Upper lobe of left lung (tissue), 6 donors: ENCODE results near the gene TYRP1. TPM values are rescaled to one million over a fixed set of nuclear protein-coding genes. Genes with fewer than 3 reads are reported as not detected.

Source experiments
- ATAC-seq, 2 donors: fragments of 200-7000 bp; cut with Tn5 transposase; one replicate each; pipeline ENCODE4 v1.9.1; 2022; ENCODE audit warnings: mild to moderate bottlenecking in 2 of 2, moderate library complexity in 2 of 2; ENCODE audit not compliant: low FRiP score in 2 of 2
- DNase-seq, 2 donors: peaks; one replicate each; pipeline ENCODE4 v3.0.0-alpha.2; 2019 to 2020
- H3K27ac ChIP-seq, 4 donors: fragments of 200-600 bp; sonication (generic); one replicate each; pipeline ENCODE4 v1.5.1; 2016 to 2019
- H3K27me3 ChIP-seq, 4 donors: fragments of 200-600 bp; sonication (generic); one replicate each; pipeline ENCODE4 v1.5.1; 2017 to 2019
- H3K36me3 ChIP-seq, 4 donors: fragments of 200-600 bp; sonication (generic); one replicate each; pipeline ENCODE4 v1.5.1; 2016 to 2019
- H3K4me1 ChIP-seq, 4 donors: fragments of 200-600 bp; sonication (generic); one replicate each; pipeline ENCODE4 v1.5.1; 2018 to 2019
- H3K4me3 ChIP-seq, 4 donors: fragments of 200-600 bp; sonication (generic); one replicate each; pipeline ENCODE4 v1.5.1; 2017 to 2019; ENCODE audit warnings: mild to moderate bottlenecking in 2 of 4, moderate library complexity in 1 of 4
- H3K9me3 ChIP-seq, 4 donors: fragments of 200-600 bp; sonication (generic); one replicate each; pipeline ENCODE4 v1.5.1; 2018 to 2019
- CTCF ChIP-seq, 6 experiments: fragments of 450-650 bp in 4 of 6; fragments of 200-600 bp in 2 of 6; sonication (generic) in 2 of 6; IDR thresholded peaks; one replicate each; pipeline ENCODE4 v1.5.1; 2016 to 2019; ENCODE audit warnings: antibody characterized with exemption in 6 of 6
- EP300 ChIP-seq, 4 donors: sonication (generic); formaldehyde crosslinking; IDR thresholded peaks; one replicate each; pipeline ENCODE4 v1.5.1; 2017; ENCODE audit warnings: antibody characterized with exemption in 4 of 4, control low read depth in 2 of 4
- POLR2A ChIP-seq, 4 donors: fragments of 450-650 bp; IDR thresholded peaks; one replicate each; pipeline ENCODE4 v1.5.1; 2016 to 2017; ENCODE audit warnings: antibody characterized with exemption in 4 of 4, mild to moderate bottlenecking in 2 of 4
- POLR2AphosphoS5 ChIP-seq, 2 donors: sonication (generic); formaldehyde crosslinking; IDR thresholded peaks; one replicate each; pipeline ENCODE4 v1.5.1; 2017; ENCODE audit warnings: antibody characterized with exemption in 2 of 2
- WGBS, 2 donors: methylation state at CpG; one replicate each; pipeline ENCODE4 v1.1.5; 2017 to 2018; 5-methylcytosine and 5-hydroxymethylcytosine counted together
- total RNA-seq, 6 donors: library from RNA; depleted of rRNA in 4 of 6; stranded (reverse); fragments of >200 nt in 4 of 6; gene quantifications; one replicate each; pipeline versions ENCODE4 v1.1.0 to v1.2.1, GENCODE V29; 2016 to 2021
- donor health status: DM: no; HTN: no; CAD: no; lungs with moderate emphysema.
- donor health status: DM: no; HTN: yes; CAD: no; lungs with severe emphysema.

TYRP1 gene
- total RNA-seq, 6 donors from 2014 or later, result 3.3 to 8.4 (median 4.2) TPM; not detected in 2

GRCh38 chr9:12705738-12706391 is 12.7 kb downstream of the TYRP1 start:
- Histone ChIP-seq H3K9me3 (no peaks in the 10 kb centered on the region), H3K27ac (no peak overlapping the region), H3K27me3 (no peaks in the 10 kb centered on the region), H3K36me3 (no peaks in the 10 kb centered on the region), H3K4me3 (no peak overlapping the region), H3K4me1 (peaks cover 0 to 4% (median 0%) of the 10 kb centered on the region in 4 donors)
- ATAC-seq (no peak), DNase-seq (no peak)
- TF ChIP-seq EP300 (IDR thresholded peaks at IDR 0.05) (no peak), POLR2AphosphoS5 (IDR thresholded peaks at IDR 0.05) (no peak), POLR2A (IDR thresholded peaks at IDR 0.05) (no peak), CTCF (IDR thresholded peaks at IDR 0.05) (no peak)
- 40 to 44% methylated on average over 1 of the region's 1 CpG for WGBS, 2 donors

GRCh38 chr9:12708562-12709298 is 15.5 kb downstream of the TYRP1 start:
- Histone ChIP-seq H3K4me3 (no peak overlapping the region), H3K27ac (no peak overlapping the region), H3K27me3 (no peaks in the 10 kb centered on the region), H3K36me3 (no peaks in the 10 kb centered on the region), H3K4me1 (no peaks in the 10 kb centered on the region), H3K9me3 (no peaks in the 10 kb centered on the region)
- WGBS, 2 donors, result 85 to 89% methylated on average over 5 of the region's 5 CpGs
- ATAC-seq (no peak), DNase-seq (no peak)
- TF ChIP-seq CTCF (IDR thresholded peaks at IDR 0.05) (no peak), POLR2AphosphoS5 (IDR thresholded peaks at IDR 0.05) (no peak), POLR2A (IDR thresholded peaks at IDR 0.05) (no peak), EP300 (IDR thresholded peaks at IDR 0.05) (no peak)

- DNase-seq (no peak), ATAC-seq (no peak)
- Histone ChIP-seq H3K4me3 (no peak overlapping the region), H3K36me3 (no peaks in the 10 kb centered on the region), H3K4me1 (no peaks in the 10 kb centered on the region), H3K27ac (no peak overlapping the region), H3K27me3 (no peaks in the 10 kb centered on the region), H3K9me3 (no peaks in the 10 kb centered on the region)
- 86 to 91% methylated on average over 2 of the region's 2 CpGs for WGBS, 2 donors
- no peak for TF ChIP-seq CTCF (IDR thresholded peaks at IDR 0.05)
- no peak for TF ChIP-seq POLR2AphosphoS5 (IDR thresholded peaks at IDR 0.05)
- TF ChIP-seq EP300 (IDR thresholded peaks at IDR 0.05), result no peak
- TF ChIP-seq POLR2A (IDR thresholded peaks at IDR 0.05), result no peak
These were observed 19.3 kb downstream of the TYRP1 start for GRCh38 chr9:12712532-12712931.

GRCh38 chr9:12715268-12715667 is 22.1 kb downstream of the TYRP1 start:
- WGBS, 2 donors, result 88 to 92% methylated on average over 3 of the region's 3 CpGs
- Histone ChIP-seq H3K4me1 (no peaks in the 10 kb centered on the region), H3K9me3 (no peaks in the 10 kb centered on the region), H3K36me3 (no peaks in the 10 kb centered on the region), H3K27ac (no peak overlapping the region), H3K27me3 (no peaks in the 10 kb centered on the region), H3K4me3 (no peak overlapping the region)
- DNase-seq (no peak), ATAC-seq (no peak)
- no peak for TF ChIP-seq POLR2AphosphoS5 (IDR thresholded peaks at IDR 0.05)
- no peak for TF ChIP-seq CTCF (IDR thresholded peaks at IDR 0.05)
- no peak for TF ChIP-seq POLR2A (IDR thresholded peaks at IDR 0.05)
- no peak for TF ChIP-seq EP300 (IDR thresholded peaks at IDR 0.05)
